Esophagus (tissue), 2 donors: ENCODE measurements around the gene CHST6. TPM values are rescaled to one million over a fixed set of nuclear protein-coding genes. Genes with fewer than 3 reads are reported as not detected.
A peak's percentile ranks its signal among the peaks of the same experiment; 100 is the strongest.

ENCODE experiments used
- H3K27ac ChIP-seq, 2 donors: one replicate each; pipeline ENCODE4 v1.5.1; 2013; ENCODE audit warnings: low read depth in 2 of 2, mild to moderate bottlenecking in 2 of 2, inconsistent platforms in 1 of 2, low read length in 1 of 2, moderate library complexity in 1 of 2
- H3K27me3 ChIP-seq, 2 donors: one replicate each; pipeline ENCODE4 v1.6.1; 2013; ENCODE audit warnings: low read length in 2 of 2, control low read depth in 1 of 2, mild to moderate bottlenecking in 1 of 2; ENCODE audit not compliant: insufficient read depth in 2 of 2, control insufficient read depth in 1 of 2
- H3K36me3 ChIP-seq, 2 donors: one replicate each; pipeline ENCODE4 v1.6.1; 2013; ENCODE audit warnings: low read length in 1 of 2; ENCODE audit not compliant: control insufficient read depth in 2 of 2, insufficient read depth in 2 of 2
- H3K4me1 ChIP-seq, 2 donors: one replicate each; pipeline ENCODE4 v1.6.1; 2013; ENCODE audit warnings: low read length in 1 of 2; ENCODE audit not compliant: control insufficient read depth in 2 of 2, insufficient read depth in 2 of 2
- H3K4me3 ChIP-seq, 2 donors: one replicate each; pipeline ENCODE4 v1.5.1; 2013; ENCODE audit warnings: low read length in 2 of 2, mild to moderate bottlenecking in 2 of 2, low read depth in 1 of 2, moderate library complexity in 1 of 2
- H3K9me3 ChIP-seq, 2 donors: one replicate each; pipeline ENCODE4 v1.6.1; 2013; ENCODE audit warnings: mild to moderate bottlenecking in 2 of 2, low read depth in 1 of 2, low read length in 1 of 2, moderate library complexity in 1 of 2; ENCODE audit not compliant: control insufficient read depth in 2 of 2, insufficient read depth in 1 of 2
- WGBS, 2 donors: extraction: QIAGEN DNeasy Blood & Tissue Kit; methylation state at CpG; one replicate each; pipeline ENCODE4 v1.1.7; 2013; 5-methylcytosine and 5-hydroxymethylcytosine counted together
- polyA plus RNA-seq, 2 donors: library from polyadenylated mRNA; stranded (reverse); fragments of 200-250 nt; gene quantifications; one replicate each; pipeline ENCODE4 v1.2.3, GENCODE V29; 2013
- donor health status: healthy with polysubstance abuse.
- donor health status: Bipolar disorder and iron deficiency.

Gene CHST6
- polyA plus RNA-seq, 2 donors: 0.39 to 2.0 TPM

- H3K27me3 ChIP-seq: no peaks in the 10 kb centered on the region
- 92 to 93% methylated on average over 2 of the region's 2 CpGs for WGBS, 2 donors
- H3K4me3 ChIP-seq: no peak overlapping the region
- H3K4me1 ChIP-seq: peaks cover 0 to 11% of the 10 kb centered on the region in 2 donors
- H3K36me3 ChIP-seq: no peaks in the 10 kb centered on the region
- no peak overlapping the region for H3K27ac ChIP-seq
- no peaks in the 10 kb centered on the region for H3K9me3 ChIP-seq
Measured at GRCh38 chr16:75488322-75488721, 6.9 kb downstream of the CHST6 start.

GRCh38 chr16:75486676-75487313, 8.4 kb downstream of the CHST6 start:
- no peak overlapping the region for H3K4me3 ChIP-seq
- H3K27ac ChIP-seq: peak overlapping the region; percentile 47 to 66

GRCh38 chr16:75486014-75486675, 9.1 kb downstream of the CHST6 start:
- Histone ChIP-seq H3K4me3 (no peak overlapping the region), H3K27me3 (no peaks in the 10 kb centered on the region), H3K36me3 (no peaks in the 10 kb centered on the region), H3K4me1 (peaks cover 0 to 17% of the 10 kb centered on the region in 2 donors), H3K9me3 (no peaks in the 10 kb centered on the region), H3K27ac (peak overlapping the region; percentile 47 to 66)
- 46 to 49% methylated on average over 9 of the region's 9 CpGs for WGBS, 2 donors

More at GRCh38 chr16:75486676-75487313, 8.4 kb downstream of the CHST6 start:
- WGBS, 2 donors: 63 to 71% methylated on average over 2 of the region's 2 CpGs
- no peaks in the 10 kb centered on the region for H3K9me3 ChIP-seq
- H3K4me1 ChIP-seq: peaks cover 0 to 17% of the 10 kb centered on the region in 2 donors
- no peaks in the 10 kb centered on the region for H3K36me3 ChIP-seq
- no peaks in the 10 kb centered on the region for H3K27me3 ChIP-seq

- Histone ChIP-seq H3K27ac (peak overlapping the region in 1 of 2 donors; percentile 44), H3K9me3 (no peaks in the 10 kb centered on the region), H3K36me3 (no peaks in the 10 kb centered on the region), H3K4me3 (no peak overlapping the region), H3K4me1 (peaks cover 0 to 17% of the 10 kb centered on the region in 2 donors), H3K27me3 (no peaks in the 10 kb centered on the region)
- 74 to 80% methylated on average over 7 of the region's 7 CpGs for WGBS, 2 donors
Measured at GRCh38 chr16:75485230-75486013, 9.8 kb downstream of the CHST6 start.

DNA sequence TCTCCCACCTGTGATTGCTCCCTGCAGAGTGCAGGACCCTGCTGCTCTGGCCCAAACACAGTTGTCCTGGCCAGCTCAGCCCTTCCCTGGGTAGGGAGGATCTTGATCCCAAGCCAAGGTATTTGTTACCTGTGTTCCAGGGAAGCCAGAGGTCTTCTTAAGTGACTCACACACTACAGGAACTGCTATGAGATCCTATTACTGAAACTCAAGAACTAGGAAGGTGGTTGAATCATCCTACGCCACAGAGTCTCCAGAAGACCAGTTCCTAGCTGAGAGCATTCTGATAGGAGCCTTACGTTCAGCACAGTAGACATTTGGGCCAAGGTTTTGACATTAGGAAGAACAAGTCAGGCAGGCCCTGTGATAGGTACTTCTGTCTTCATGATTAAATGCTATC, 12.0 kb downstream of the CHST6 start:
- Histone ChIP-seq H3K27me3 (no peaks in the 10 kb centered on the region), H3K4me3 (no peak overlapping the region), H3K9me3 (peaks cover 0 to 2% of the 10 kb centered on the region in 2 donors), H3K4me1 (peaks cover 0 to 17% of the 10 kb centered on the region in 2 donors), H3K27ac (peak overlapping the region; percentile 78 to 86), H3K36me3 (no peaks in the 10 kb centered on the region)
- WGBS, 2 donors: 50 to 74% methylated on average over 2 of the region's 2 CpGs

- peaks cover 0 to 2% of the 10 kb centered on the region in 2 donors for H3K9me3 ChIP-seq
- peak overlapping the region; percentile 18 to 44 for H3K27ac ChIP-seq
- no peaks in the 10 kb centered on the region for H3K36me3 ChIP-seq
- no peaks in the 10 kb centered on the region for H3K27me3 ChIP-seq
- H3K4me1 ChIP-seq: peaks cover 0 to 17% of the 10 kb centered on the region in 2 donors
- WGBS, 2 donors: 72 to 74% methylated on average over 14 of the region's 14 CpGs
- H3K4me3 ChIP-seq: no peak overlapping the region
Measured at GRCh38 chr16:75482434-75483205, 12.6 kb downstream of the CHST6 start.

- Histone ChIP-seq H3K36me3 (no peaks in the 10 kb centered on the region), H3K9me3 (peaks cover 0 to 2% of the 10 kb centered on the region in 2 donors), H3K27ac (no peak overlapping the region), H3K4me3 (no peak overlapping the region), H3K27me3 (no peaks in the 10 kb centered on the region), H3K4me1 (peaks cover 0 to 15% of the 10 kb centered on the region in 2 donors)
- WGBS, 2 donors: 85 to 86% methylated on average over 7 of the region's 7 CpGs
Measured at GRCh38 chr16:75481475-75481874, 13.8 kb downstream of the CHST6 start.

DNA sequence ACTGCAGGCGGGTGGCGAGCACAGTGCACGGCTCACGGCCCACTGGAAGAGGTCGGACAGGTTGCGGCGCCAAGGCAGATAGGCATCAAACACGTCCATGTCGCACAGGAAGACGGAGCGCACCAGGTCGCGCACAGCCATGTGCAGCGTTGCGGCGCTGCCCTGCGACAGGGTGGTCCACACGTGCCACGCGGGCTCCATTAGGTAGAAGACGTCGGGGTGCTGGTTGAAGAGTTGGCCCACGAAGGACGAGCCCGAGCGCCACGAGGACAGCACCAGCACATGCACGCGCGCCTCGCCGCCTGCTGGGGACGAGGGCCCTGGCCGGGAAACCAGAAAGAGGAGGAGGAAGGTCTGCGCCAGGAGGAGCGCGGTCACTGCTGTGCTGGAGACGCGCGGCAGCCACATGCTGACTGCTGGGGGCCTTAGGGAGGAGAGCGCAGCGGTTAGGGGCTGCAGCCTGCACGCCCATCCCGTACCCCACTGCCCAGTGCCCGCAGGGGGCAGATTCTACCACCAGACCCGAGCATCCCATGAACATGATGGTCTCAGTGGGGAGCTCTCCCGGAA, 15.7 kb downstream of the CHST6 start:
- H3K4me1 ChIP-seq: peaks cover 0 to 6% of the 10 kb centered on the region in 2 donors
- H3K27me3 ChIP-seq: no peaks in the 10 kb centered on the region
- H3K36me3 ChIP-seq: no peaks in the 10 kb centered on the region
- 95 to 96% methylated on average over 47 of the region's 47 CpGs for WGBS, 2 donors
- H3K9me3 ChIP-seq: peaks cover 0 to 2% of the 10 kb centered on the region in 2 donors
- no peak overlapping the region for H3K27ac ChIP-seq
- no peak overlapping the region for H3K4me3 ChIP-seq
